ENCODE measurements around the gene VAV3. TPM values are rescaled to one million over a fixed set of nuclear protein-coding genes. Genes with fewer than 3 reads are reported as not detected.
A peak's percentile ranks its signal among the peaks of the same experiment; 100 is the strongest.
"Not testable (repeated sequence)": the region's sequence is repeated elsewhere in the genome, so short reads cannot be mapped to it uniquely, and the experiment has no call there.

Gene VAV3
- total RNA-seq, 1 experiment from 2014 or later = not detected

DNA sequence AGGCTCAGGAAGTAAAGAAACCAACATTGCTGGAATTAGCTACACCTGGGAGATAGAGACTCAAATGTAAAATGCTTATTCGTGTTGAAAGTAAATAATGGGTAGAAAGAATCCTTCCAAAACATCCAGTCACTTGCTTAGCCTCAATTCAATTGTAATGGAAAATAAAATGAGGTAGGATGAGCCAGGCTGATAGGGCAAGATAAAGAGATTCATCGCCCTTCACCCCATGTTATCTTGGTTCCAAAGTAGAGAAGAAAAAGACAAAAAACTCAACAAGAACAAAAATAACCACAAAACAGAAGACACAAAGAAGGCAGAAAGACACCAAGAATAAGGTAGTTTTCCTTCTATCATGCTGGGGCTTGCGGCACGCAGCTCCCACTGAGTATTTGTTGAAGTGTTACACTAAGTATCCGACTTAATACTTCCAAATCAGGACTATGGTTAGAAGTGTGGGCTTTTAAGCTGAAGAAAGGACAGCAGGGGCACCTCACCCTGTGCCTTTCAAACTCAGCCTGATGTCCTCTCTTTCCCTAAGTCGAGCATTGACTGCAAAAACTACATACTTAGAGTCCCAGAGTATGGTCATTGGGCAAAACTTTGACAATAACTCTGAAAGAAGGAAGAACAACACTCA lies 202.1 kb downstream of the VAV3 start:
- no peaks in the 10 kb centered on the region for H3K4me1 ChIP-seq (replicated peaks)
- no peak overlapping the region for H3K27ac ChIP-seq
- no peak overlapping the region for H3K4me3 ChIP-seq
- no peak for DNase-seq (ENCODE audit: low read depth in 1 of 2, low spot score in 2 of 2)
- no peaks in the 10 kb centered on the region; the same call in 1 of the 2 replicates for H3K27me3 ChIP-seq (replicated peaks)
- no peaks in the 10 kb centered on the region for H3K9me3 ChIP-seq (replicated peaks)
- no peaks in the 10 kb centered on the region for H3K36me3 ChIP-seq

DNA sequence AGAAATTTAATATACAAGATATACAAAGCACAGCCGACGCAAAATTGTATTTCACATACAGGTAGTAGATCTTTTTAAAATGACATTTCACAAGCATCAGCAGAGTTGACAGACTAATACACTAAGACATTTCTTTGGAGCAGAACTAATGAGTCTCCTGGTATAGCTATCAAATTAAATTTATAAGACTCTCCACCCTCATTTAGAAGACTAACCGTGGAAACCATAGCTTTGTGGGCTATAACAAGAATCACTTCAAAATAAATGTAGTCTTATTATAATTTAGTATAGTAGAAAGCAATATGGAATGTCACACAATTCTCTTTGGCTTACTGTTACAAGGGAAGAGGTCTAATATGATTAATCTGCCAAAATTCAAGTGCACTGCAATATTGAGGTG lies 204.9 kb downstream of the VAV3 start:
- H3K27me3 ChIP-seq (replicated peaks) = peaks cover 10% of the 10 kb centered on the region; the same call in 1 of the 2 replicates
- no peak overlapping the region for H3K27ac ChIP-seq
- H3K4me1 ChIP-seq (replicated peaks) = no peaks in the 10 kb centered on the region
- no peaks in the 10 kb centered on the region for H3K36me3 ChIP-seq
- H3K9me3 ChIP-seq (replicated peaks) = no peaks in the 10 kb centered on the region
- no peak overlapping the region for H3K4me3 ChIP-seq
- DNase-seq (ENCODE audit: low read depth in 1 of 2, low spot score in 2 of 2) = no peak

DNA sequence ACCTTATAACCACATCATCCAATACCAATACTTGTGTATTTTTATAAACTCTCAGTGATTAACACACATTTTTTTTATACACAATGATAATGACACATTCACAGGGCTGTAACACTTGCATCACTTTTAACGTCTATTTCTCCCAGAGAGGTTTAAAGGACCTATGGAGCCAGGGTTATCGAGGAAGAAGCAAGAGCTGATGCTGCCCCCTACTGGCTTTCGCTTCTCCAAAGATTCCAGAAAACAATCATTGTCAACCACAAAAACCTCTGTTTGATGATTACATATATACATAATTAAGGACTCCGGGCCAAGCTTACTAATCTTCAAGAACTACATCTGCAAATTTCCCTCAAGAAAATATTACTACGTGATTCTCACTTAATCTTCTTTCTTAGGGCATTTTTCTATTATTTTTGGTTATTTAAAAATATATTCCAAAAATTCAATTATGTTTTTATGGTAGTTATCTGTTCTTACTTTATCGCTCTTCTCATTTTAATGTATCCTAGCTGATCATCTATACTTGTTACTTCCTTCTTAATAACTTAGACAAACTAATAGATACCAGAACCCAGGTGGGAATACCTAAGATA lies 214.5 kb downstream of the VAV3 start:
- H3K27ac ChIP-seq = no peak overlapping the region
- peak in 1 of 2 experiments; percentile 16 for DNase-seq (ENCODE audit: low read depth in 1 of 2, low spot score in 2 of 2)
- H3K27me3 ChIP-seq (replicated peaks) = peaks cover 4% of the 10 kb centered on the region; the same call in 1 of the 2 replicates
- no peaks in the 10 kb centered on the region for H3K4me1 ChIP-seq (replicated peaks)
- H3K36me3 ChIP-seq = no peaks in the 10 kb centered on the region
- no peaks in the 10 kb centered on the region for H3K9me3 ChIP-seq (replicated peaks)
- H3K4me3 ChIP-seq = no peak overlapping the region

DNA sequence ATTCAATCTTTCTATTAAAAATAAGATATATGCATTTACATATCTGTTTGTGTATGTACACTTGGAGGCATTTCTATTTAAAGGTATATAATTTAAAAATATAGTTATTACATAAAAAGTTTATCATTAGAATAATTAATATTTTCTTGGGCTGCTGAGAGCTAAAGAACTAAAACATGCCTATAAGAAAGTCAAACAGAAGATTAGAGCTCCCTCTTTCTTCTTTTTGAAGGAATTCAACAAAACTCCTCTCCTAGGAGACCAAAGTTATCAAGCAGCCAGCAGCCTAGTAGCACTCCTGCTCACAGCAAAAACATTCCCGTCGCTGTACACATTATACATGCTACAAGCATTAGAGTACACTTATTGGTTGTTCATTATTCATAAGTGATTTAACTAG lies 216.4 kb downstream of the VAV3 start:
- Histone ChIP-seq H3K36me3 (no peaks in the 10 kb centered on the region), H3K4me1 (replicated peaks) (no peaks in the 10 kb centered on the region), H3K27me3 (replicated peaks) (peaks cover 4% of the 10 kb centered on the region; the same call in 1 of the 2 replicates), H3K9me3 (replicated peaks) (no peaks in the 10 kb centered on the region), H3K4me3 (no peak overlapping the region), H3K27ac (no peak overlapping the region)
- DNase-seq (ENCODE audit: low read depth in 1 of 2, low spot score in 2 of 2) = no peak

DNA sequence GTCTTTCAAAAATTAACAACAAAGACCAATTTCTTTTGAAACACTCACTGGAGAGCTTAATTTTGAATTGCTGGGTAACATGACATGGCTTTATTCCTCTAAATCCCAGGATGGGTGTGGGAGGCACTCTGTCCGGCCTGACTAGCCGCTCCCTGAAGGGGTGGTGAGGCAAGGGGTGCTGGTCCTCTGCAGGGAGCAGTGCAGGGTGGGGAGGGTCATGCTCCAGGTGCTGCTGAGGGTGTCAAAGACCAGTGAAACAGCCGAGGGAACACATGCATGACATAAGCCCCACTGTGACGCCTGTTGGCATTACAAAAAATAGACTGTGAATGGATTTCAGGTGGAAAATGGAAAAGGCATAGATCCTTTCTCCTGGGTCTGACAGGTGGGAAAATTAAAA lies 223.7 kb downstream of the VAV3 start:
- DNase-seq (ENCODE audit: low read depth in 1 of 2, low spot score in 2 of 2) = no peak
- H3K9me3 ChIP-seq (replicated peaks) = no peaks in the 10 kb centered on the region
- H3K4me3 ChIP-seq = no peak overlapping the region
- no peak overlapping the region for H3K27ac ChIP-seq
- H3K27me3 ChIP-seq (replicated peaks) = no peaks in the 10 kb centered on the region
- H3K4me1 ChIP-seq (replicated peaks) = no peaks in the 10 kb centered on the region
- H3K36me3 ChIP-seq = no peaks in the 10 kb centered on the region

DNA sequence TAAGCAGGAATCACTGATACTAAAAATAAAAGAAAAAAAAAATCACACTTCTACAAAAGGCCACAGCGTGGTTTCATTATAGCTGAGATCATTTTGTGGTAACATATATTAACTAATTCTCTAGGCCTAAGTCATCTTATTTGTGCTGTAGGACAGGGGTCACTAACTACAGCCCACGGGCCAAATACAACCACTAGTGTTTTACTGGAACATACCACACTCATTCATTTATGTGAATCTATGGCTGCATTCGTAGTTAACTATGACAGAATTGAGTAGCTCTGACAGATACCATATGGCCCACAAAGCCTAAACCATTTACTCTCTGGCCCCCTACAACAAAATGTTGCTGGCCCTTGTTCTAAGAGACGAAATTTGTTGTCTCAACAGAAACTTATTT lies 224.4 kb downstream of the VAV3 start:
- Histone ChIP-seq H3K36me3 (no peaks in the 10 kb centered on the region), H3K27ac (no peak overlapping the region), H3K4me1 (replicated peaks) (no peaks in the 10 kb centered on the region), H3K27me3 (replicated peaks) (no peaks in the 10 kb centered on the region), H3K4me3 (no peak overlapping the region), H3K9me3 (replicated peaks) (no peaks in the 10 kb centered on the region)
- no peak for DNase-seq (ENCODE audit: low read depth in 1 of 2, low spot score in 2 of 2)

DNA sequence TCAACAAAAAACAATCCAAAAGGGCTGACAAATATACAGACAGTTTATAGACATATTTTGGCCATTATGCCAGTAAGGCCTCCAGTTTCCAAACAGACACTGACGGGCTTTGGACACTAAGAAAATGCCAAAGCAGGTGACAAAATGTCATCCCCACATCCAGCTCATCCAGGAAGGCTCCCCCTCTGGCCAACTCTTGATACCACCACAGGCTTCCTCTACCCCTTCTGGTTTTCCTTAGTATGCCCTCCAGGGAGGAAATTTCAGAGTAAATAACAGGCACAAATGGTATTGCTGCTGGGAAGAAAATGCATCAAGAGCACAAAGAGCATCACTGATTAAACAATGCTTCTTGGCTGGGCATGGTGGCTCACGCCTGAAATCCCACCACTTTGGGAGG lies 225.3 kb downstream of the VAV3 start:
- no peaks in the 10 kb centered on the region for H3K4me1 ChIP-seq (replicated peaks)

DNA sequence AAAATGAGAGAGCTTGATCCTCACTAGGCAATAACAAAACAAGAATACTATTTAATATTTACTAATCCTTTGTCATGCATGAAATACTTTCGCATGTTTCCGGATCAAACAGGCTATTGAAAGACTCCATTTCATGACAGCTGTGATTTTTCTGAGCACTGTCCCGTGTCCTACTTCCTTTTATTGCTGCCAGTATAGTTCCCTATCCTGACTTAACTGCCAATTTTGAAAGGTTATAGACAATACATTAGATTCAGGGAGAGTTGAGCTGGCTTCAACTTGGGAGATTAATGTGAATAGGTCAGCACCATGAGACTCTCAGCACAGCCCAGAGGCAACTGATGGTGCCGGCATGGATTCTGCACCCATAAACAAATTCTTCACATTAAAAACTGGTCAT lies 225.8 kb downstream of the VAV3 start:
- H3K4me1 ChIP-seq (replicated peaks) = no peaks in the 10 kb centered on the region
- H3K27ac ChIP-seq = no peak overlapping the region
- H3K27me3 ChIP-seq (replicated peaks) = no peaks in the 10 kb centered on the region
- DNase-seq (ENCODE audit: low read depth in 1 of 2, low spot score in 2 of 2) = no peak
- H3K9me3 ChIP-seq (replicated peaks) = no peaks in the 10 kb centered on the region
- H3K4me3 ChIP-seq = no peak overlapping the region
- no peaks in the 10 kb centered on the region for H3K36me3 ChIP-seq

More for the DNA sequence above, 225.3 kb downstream of the VAV3 start:
- Histone ChIP-seq H3K36me3 (no peaks in the 10 kb centered on the region), H3K27ac (no peak overlapping the region), H3K27me3 (replicated peaks) (no peaks in the 10 kb centered on the region), H3K4me3 (no peak overlapping the region), H3K9me3 (replicated peaks) (no peaks in the 10 kb centered on the region)
- DNase-seq (ENCODE audit: low read depth in 1 of 2, low spot score in 2 of 2) = no peak

DNA sequence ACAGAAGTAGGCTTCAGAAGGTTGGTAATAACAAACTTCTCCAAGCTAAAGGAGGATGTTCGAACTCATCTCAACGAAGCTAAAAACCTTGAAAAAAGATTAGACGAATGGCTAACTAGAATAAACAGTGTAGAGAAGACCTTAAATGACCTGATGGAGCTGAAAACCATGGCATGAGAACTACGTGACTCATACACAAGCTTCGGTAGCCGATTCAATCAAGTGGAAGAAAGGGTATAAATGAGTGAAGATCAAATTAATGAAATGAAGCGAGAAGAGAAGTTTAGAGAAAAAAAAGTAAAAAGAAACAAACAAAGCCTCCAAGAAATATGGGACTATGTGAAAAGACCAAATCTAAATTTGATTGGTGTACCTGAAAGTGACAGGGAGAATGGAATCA lies 231.6 kb downstream of the VAV3 start:
- H3K27me3 ChIP-seq (replicated peaks); H3K36me3 ChIP-seq; H3K4me1 ChIP-seq (replicated peaks); H3K4me3 ChIP-seq; H3K27ac ChIP-seq; DNase-seq (ENCODE audit: low read depth in 1 of 2, low spot score in 2 of 2); H3K9me3 ChIP-seq (replicated peaks): not testable (repeated sequence)

DNA sequence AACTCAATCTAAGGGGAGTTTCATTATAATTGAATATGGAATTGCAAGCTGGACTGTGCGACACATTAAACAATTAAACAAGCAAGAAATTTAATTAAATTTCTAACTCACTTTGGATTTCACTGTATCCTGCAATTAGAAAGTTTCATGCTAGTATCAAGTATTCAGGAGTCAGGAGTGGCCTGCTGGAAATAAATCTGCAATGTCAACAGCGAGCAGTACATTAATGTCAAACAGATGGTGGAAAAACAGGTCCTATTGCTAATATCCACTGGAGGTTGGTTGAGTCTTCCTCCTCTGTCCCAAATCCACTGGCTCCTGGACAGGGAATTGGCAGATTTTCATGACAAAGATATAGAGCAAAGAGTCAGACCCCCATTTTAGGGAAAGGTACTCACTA lies 237.1 kb downstream of the VAV3 start:
- no peak overlapping the region for H3K27ac ChIP-seq
- no peak for DNase-seq (ENCODE audit: low read depth in 1 of 2, low spot score in 2 of 2)
- H3K27me3 ChIP-seq (replicated peaks) = no peaks in the 10 kb centered on the region
- no peaks in the 10 kb centered on the region for H3K9me3 ChIP-seq (replicated peaks)
- no peaks in the 10 kb centered on the region for H3K4me1 ChIP-seq (replicated peaks)
- no peaks in the 10 kb centered on the region for H3K36me3 ChIP-seq
- H3K4me3 ChIP-seq = no peak overlapping the region

DNA sequence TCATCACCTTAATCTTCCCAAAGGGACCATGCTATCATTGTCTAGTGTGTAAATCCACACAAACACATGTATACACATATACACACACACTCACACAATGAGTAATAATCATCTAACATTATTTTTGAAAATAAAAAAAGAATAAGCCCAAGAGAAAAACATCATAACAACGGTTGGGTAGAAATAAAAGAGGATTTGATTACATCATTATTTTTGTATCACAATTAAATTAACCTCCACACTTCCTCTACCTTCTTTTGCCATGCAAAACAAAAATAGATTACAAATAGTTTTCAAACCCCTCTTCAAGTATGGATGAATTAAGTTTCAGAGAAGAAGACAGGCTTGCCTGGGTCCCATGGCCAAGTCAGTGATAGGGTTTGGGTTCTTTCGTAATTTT lies 238.1 kb downstream of the VAV3 start:
- DNase-seq (ENCODE audit: low read depth in 1 of 2, low spot score in 2 of 2) = no peak
- no peaks in the 10 kb centered on the region for H3K36me3 ChIP-seq

DNA sequence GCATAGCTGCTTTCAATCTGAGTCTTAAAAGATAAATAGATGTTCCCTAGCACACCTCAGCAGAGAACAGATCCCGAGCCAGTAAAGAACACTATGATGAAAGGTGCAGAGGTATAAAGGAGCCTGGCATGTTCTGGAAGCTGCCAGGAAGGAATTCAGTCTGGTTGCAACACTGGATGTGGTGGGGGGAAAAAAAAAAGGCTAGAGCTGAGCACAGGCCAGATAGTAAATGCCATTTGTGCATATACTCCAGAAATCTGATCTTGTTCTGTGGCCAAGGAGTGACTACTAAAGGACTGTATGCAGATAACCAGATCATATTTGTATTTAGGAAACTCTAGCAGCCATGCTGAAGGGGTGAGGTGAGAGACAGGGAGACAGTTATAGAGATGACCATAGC lies 240.3 kb downstream of the VAV3 start:
- Histone ChIP-seq H3K36me3 (no peaks in the 10 kb centered on the region), H3K9me3 (replicated peaks) (no peaks in the 10 kb centered on the region), H3K4me1 (replicated peaks) (no peaks in the 10 kb centered on the region), H3K27ac (no peak overlapping the region), H3K27me3 (replicated peaks) (no peaks in the 10 kb centered on the region), H3K4me3 (no peak overlapping the region)
- DNase-seq (ENCODE audit: low read depth in 1 of 2, low spot score in 2 of 2) = no peak

More for the DNA sequence above, 238.1 kb downstream of the VAV3 start:
- H3K27me3 ChIP-seq (replicated peaks) = no peaks in the 10 kb centered on the region
- H3K27ac ChIP-seq = no peak overlapping the region
- no peaks in the 10 kb centered on the region for H3K4me1 ChIP-seq (replicated peaks)
- no peaks in the 10 kb centered on the region for H3K9me3 ChIP-seq (replicated peaks)
- no peak overlapping the region for H3K4me3 ChIP-seq

DNA sequence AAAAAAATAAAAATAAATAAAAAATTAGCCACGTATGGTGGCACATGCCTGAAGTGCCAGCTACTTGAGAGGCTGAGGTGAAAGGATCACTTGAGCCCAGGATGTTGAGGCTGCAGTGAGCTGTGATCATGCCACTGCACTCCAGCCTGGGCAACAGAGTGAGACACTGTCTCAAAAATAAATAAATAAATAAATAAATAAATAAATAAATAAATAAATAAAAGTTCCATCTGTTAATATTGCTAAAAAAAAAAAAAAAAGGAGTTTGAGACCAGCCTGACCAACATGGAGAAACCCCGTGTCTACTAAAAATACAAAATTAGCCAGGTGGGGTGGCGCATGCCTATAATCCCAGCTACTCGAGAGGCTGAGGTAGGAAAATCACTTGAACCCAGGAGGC lies 244.8 kb downstream of the VAV3 start:
- H3K4me1 ChIP-seq (replicated peaks); H3K36me3 ChIP-seq; DNase-seq (ENCODE audit: low read depth in 1 of 2, low spot score in 2 of 2); H3K9me3 ChIP-seq (replicated peaks); H3K27me3 ChIP-seq (replicated peaks); H3K27ac ChIP-seq; H3K4me3 ChIP-seq: not testable (repeated sequence)

DNA sequence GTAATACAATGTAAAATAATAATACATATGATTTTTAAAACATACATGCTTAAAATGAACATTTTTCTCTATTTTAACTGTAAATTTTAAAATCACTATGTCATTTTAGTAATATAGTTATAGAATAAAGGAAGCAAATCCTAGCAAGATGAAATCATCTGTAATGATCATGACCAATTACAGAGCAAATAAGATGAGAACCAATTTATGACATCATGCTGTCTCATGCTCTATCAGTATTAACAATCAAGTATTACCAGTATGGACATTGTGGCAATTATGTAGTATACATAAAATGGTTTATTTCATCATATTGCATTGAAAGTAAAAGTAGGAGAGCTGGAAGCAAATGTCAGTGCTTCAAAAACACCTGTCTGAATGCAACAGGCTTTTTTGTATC lies 255.0 kb downstream of the VAV3 start:
- no peak overlapping the region for H3K27ac ChIP-seq
- no peak overlapping the region for H3K4me3 ChIP-seq
- H3K27me3 ChIP-seq (replicated peaks) = no peaks in the 10 kb centered on the region
- H3K36me3 ChIP-seq = no peaks in the 10 kb centered on the region
- H3K9me3 ChIP-seq (replicated peaks) = no peaks in the 10 kb centered on the region
- DNase-seq (ENCODE audit: low read depth in 1 of 2, low spot score in 2 of 2) = no peak
- no peaks in the 10 kb centered on the region for H3K4me1 ChIP-seq (replicated peaks)

DNA sequence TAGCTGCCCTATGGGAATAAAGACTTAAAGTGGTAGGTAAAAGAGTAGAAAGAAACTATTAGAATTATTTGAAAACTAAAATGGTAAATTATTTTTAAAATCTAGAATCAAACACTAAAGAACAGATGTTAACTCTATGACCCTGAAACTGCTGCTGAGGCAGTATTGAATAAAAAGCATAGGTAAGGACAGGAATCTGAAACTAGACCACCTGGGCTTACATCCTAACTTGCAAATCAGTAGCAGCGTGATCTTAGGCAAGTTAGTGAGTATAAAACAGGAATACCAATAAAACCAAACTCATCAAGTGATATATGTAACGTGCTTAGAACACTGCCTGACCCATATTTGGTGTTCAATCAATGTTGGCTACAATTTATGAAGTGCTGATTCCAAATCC lies 257.9 kb downstream of the VAV3 start:
- no peaks in the 10 kb centered on the region for H3K9me3 ChIP-seq (replicated peaks)
- H3K4me3 ChIP-seq = no peak overlapping the region
- no peaks in the 10 kb centered on the region for H3K4me1 ChIP-seq (replicated peaks)
- DNase-seq (ENCODE audit: low read depth in 1 of 2, low spot score in 2 of 2) = no peak
- H3K27me3 ChIP-seq (replicated peaks) = peaks cover 3% of the 10 kb centered on the region; the same call in 1 of the 2 replicates
- no peak overlapping the region for H3K27ac ChIP-seq
- no peaks in the 10 kb centered on the region for H3K36me3 ChIP-seq

All from SJSA1 (cell line).